ENCODE data around the gene DAD1. TPM values are rescaled to one million over a fixed set of nuclear protein-coding genes. Genes with fewer than 3 reads are reported as not detected.
"Not testable (repeated sequence)": the region's sequence is repeated elsewhere in the genome, so short reads cannot be mapped to it uniquely, and the experiment has no call there.

Gene DAD1
- polyA plus RNA-seq, 4 donors, result 267 to 301 (median 285) TPM

- no peak for DNase-seq (ENCODE audit: low read depth in 4 of 4, low spot score in 3 of 4)
Observed at GRCh38 chr14:22554498-22555383, 34.3 kb downstream of the DAD1 start.

- not testable (repeated sequence) for DNase-seq (ENCODE audit: low read depth in 4 of 4, low spot score in 3 of 4)
Observed at GRCh38 chr14:22553861-22554497, 35.0 kb downstream of the DAD1 start.

DNA sequence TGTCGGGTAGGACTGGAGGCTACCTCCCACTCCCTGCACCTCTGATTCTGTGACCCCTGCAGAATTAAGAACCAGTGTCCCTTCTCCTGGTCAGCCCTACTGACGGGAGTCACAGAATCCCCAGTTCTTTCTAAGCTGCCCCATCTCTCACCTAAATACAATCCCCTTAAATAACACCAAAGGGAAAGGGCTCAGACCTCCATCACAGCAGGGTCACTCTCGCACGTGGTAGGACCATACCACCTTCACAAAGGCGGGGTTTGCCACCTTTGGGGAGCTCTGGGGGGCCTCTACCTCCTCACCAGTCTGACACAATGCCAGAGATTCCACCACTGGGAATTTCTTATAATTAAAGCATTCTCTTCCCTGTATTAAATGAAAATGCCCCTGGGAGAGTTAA, 35.6 kb downstream of the DAD1 start:
- DNase-seq (ENCODE audit: low read depth in 4 of 4, low spot score in 3 of 4), result no peak

DNA sequence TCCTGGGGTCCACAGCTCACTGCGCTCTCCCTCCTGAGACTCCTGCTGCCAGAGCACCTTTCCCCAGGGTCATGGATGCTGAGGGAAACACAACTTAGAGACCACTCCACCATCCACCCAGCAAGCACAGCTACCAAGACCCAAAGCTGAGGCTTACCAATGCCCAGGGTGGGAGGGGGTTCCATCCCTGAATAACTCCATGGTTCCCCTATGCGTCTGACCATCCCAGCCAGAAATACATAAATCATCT, 36.3 kb downstream of the DAD1 start:
- no peak for DNase-seq (ENCODE audit: low read depth in 4 of 4, low spot score in 3 of 4)

GRCh38 chr14:22552001-22552826, 36.8 kb downstream of the DAD1 start:
- DNase-seq (ENCODE audit: low read depth in 4 of 4, low spot score in 3 of 4), result no peak

- no peak for DNase-seq (ENCODE audit: low read depth in 4 of 4, low spot score in 3 of 4)
Observed at GRCh38 chr14:22551605-22551997, 37.4 kb downstream of the DAD1 start.

- no peak for DNase-seq (ENCODE audit: low read depth in 4 of 4, low spot score in 3 of 4)
Observed at GRCh38 chr14:22549981-22550673, 38.9 kb downstream of the DAD1 start.

DNA sequence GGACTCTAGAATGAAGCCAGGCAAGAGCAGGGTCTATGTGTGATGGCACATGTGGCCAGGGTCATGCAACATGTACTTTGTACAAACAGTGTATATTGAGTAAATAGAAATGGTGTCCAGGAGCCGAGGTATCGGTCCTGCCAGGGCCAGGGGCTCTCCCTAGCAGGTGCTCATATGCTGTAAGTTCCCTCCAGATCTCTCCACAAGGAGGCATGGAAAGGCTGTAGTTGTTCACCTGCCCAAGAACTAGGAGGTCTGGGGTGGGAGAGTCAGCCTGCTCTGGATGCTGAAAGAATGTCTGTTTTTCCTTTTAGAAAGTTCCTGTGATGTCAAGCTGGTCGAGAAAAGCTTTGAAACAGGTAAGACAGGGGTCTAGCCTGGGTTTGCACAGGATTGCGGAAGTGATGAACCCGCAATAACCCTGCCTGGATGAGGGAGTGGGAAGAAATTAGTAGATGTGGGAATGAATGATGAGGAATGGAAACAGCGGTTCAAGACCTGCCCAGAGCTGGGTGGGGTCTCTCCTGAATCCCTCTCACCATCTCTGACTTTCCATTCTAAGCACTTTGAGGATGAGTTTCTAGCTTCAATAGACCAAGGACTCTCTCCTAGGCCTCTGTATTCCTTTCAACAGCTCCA, 39.6 kb downstream of the DAD1 start:
- no peak for DNase-seq (ENCODE audit: low read depth in 4 of 4, low spot score in 3 of 4)

DNA sequence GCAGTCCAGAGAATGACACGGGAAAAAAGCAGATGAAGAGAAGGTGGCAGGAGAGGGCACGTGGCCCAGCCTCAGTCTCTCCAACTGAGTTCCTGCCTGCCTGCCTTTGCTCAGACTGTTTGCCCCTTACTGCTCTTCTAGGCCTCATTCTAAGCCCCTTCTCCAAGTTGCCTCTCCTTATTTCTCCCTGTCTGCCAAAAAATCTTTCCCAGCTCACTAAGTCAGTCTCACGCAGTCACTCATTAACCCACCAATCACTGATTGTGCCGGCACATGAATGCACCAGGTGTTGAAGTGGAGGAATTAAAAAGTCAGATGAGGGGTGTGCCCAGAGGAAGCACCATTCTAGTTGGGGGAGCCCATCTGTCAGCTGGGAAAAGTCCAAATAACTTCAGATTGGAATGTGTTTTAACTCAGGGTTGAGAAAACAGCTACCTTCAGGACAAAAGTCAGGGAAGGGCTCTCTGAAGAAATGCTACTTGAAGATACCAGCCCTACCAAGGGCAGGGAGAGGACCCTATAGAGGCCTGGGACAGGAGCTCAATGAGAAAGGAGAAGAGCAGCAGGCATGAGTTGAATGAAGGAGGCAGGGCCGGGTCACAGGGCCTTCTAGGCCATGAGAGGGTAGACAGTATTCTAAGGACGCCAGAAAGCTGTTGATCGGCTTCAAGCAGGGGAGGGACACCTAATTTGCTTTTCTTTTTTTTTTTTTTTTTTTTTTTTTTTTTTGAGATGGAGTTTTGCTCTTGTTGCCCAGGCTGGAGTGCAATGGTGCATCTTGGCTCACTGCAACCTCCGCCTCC, 40.9 kb downstream of the DAD1 start:
- DNase-seq (ENCODE audit: low read depth in 4 of 4, low spot score in 3 of 4), result no peak

DNA sequence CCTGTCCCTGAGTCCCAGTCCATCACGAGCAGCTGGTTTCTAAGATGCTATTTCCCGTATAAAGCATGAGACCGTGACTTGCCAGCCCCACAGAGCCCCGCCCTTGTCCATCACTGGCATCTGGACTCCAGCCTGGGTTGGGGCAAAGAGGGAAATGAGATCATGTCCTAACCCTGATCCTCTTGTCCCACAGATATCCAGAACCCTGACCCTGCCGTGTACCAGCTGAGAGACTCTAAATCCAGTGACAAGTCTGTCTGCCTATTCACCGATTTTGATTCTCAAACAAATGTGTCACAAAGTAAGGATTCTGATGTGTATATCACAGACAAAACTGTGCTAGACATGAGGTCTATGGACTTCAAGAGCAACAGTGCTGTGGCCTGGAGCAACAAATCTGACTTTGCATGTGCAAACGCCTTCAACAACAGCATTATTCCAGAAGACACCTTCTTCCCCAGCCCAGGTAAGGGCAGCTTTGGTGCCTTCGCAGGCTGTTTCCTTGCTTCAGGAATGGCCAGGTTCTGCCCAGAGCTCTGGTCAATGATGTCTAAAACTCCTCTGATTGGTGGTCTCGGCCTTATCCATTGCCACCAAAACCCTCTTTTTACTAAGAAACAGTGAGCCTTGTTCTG, 41.6 kb downstream of the DAD1 start:
- DNase-seq (ENCODE audit: low read depth in 4 of 4, low spot score in 3 of 4), result no peak

GRCh38 chr14:22546722-22547071, 42.3 kb downstream of the DAD1 start:
- DNase-seq (ENCODE audit: low read depth in 4 of 4, low spot score in 3 of 4), result no peak

GRCh38 chr14:22545842-22546721, 42.9 kb downstream of the DAD1 start:
- no peak for DNase-seq (ENCODE audit: low read depth in 4 of 4, low spot score in 3 of 4)

GRCh38 chr14:22544881-22545420, 44.1 kb downstream of the DAD1 start:
- no peak for DNase-seq (ENCODE audit: low read depth in 4 of 4, low spot score in 3 of 4)

DNA sequence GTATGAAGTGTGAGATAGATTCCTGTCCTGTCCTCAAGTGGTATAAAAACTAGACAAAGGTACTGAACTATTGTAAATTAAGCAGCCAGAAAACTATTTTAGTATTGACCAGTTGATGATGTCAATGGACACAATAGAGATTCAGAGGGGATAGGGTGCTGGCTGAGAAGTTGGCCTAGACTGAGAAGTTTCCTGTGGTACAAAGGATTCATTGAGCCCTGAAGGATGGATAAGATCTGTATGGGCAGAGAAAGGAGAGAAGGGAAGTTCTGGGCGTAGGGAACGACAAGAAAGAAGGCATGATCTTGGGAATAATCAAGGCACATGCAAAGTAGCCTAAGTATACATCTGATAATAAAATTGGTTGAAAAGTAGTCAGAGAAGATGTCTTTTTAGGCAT, 44.6 kb downstream of the DAD1 start:
- DNase-seq (ENCODE audit: low read depth in 4 of 4, low spot score in 3 of 4), result no peak

GRCh38 chr14:22543570-22544357, 45.3 kb downstream of the DAD1 start:
- not testable (repeated sequence) for DNase-seq (ENCODE audit: low read depth in 4 of 4, low spot score in 3 of 4)

DNA sequence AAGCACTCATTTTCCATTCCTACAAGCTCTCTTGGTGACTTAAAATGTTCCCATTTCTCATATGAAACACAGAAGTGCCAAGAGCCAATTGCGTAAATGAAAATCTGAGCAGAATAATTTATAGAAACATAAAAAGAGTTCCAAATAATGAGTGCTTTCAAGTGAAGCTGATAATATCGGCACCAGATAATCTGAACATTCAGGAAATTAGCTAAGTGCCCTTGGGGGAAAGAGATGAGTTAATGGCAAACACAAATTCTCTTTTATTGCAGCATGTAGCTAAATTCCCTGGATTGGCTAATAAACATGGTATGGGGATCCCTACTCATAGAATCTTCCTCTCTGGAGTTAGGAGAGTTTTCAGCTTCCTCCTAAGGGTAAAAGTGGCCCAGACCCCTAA, 46.7 kb downstream of the DAD1 start:
- DNase-seq (ENCODE audit: low read depth in 4 of 4, low spot score in 3 of 4), result no peak

DNA sequence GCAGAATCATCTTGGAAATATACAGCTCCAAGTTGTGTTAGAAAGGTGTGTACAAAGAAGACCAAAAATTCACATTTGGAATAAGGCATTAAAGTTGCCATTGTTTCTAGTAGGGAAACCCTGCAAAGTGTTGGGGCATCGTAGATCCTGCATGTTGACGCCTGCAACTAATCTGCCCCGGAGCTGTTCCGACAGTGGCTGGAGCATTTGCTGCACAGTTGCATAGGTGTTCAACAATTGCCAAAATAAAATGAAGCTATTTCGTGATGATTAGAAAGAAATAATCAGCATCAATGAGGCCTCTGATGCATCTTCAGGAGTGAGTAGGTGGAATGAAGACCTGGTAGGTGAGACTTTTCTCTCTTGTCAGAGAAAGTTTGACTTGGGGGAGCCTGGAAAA, 47.3 kb downstream of the DAD1 start:
- DNase-seq (ENCODE audit: low read depth in 4 of 4, low spot score in 3 of 4), result no peak
